HEK293 (cell line): ENCODE data around the gene PMF1.
A peak's percentile ranks its signal among the peaks of the same experiment; 100 is the strongest.

ENCODE experiments used
- CTCF ChIA-PET: fragments of 350-600 bp; formaldehyde crosslinking; extraction: SDS; loops from one replicate; lab custom pipeline; 2021; ENCODE audit warnings: antibody characterized with exemption; lab: Yijun Ruan, JAX
- POLR2A ChIA-PET: fragments of 300-600 bp; formaldehyde crosslinking; extraction: SDS; loops from one replicate; lab custom pipeline; 2020; ENCODE audit warnings: antibody characterized with exemption, inconsistent platforms; lab: Yijun Ruan, JAX
- H3K27ac ChIP-seq: fragments of 200-500 bp; sonication (Bioruptor generic); 2 replicates; pipeline ENCODE4 v1.5.1; 2014; ENCODE audit warnings: low read depth, low read length, control low read depth, inconsistent platforms; ENCODE audit errors: extremely low read depth
- H3K36me3 ChIP-seq, 2 experiments: fragments of 200-500 bp in 1 of 2; sonication (Bioruptor generic) in 1 of 2; 1 replicate in 1 of 2; 2 replicates in 1 of 2; pipeline ENCODE4 v1.5.1; 2014 to 2017; ENCODE audit warnings: inconsistent platforms in 2 of 2, low read length in 2 of 2; ENCODE audit not compliant: control insufficient read depth in 2 of 2, insufficient read depth in 1 of 2
- H3K4me1 ChIP-seq: fragments of 200-500 bp; sonication (Bioruptor generic); 2 replicates; pipeline ENCODE4 v1.5.1; 2014; ENCODE audit warnings: mild to moderate bottlenecking, low read length, inconsistent platforms; ENCODE audit not compliant: control insufficient read depth, insufficient read depth
- H3K4me3 ChIP-seq: 2 replicates; pipeline ENCODE4 v1.5.1; 2011; ENCODE audit warnings: low read depth, mild to moderate bottlenecking, control low read depth, low read length, moderate library complexity
- H3K9me3 ChIP-seq: fragments of 200-500 bp; sonication (Bioruptor generic); 2 replicates; pipeline ENCODE4 v1.5.1; 2014; ENCODE audit warnings: low read depth, low read length, inconsistent platforms; ENCODE audit not compliant: control insufficient read depth, insufficient read depth
- EGR2 ChIP-seq: fragments of 450-650 bp; formaldehyde crosslinking; IDR thresholded peaks from 2 replicates; pipeline ENCODE4 v1.5.1; 2016; ENCODE audit warnings: low read depth, missing biosample characterization, missing genetic modification characterization
- GLIS1 ChIP-seq: fragments of 450-650 bp; formaldehyde crosslinking; IDR thresholded peaks from 2 replicates; pipeline ENCODE4 v1.5.1; 2016; ENCODE audit warnings: missing biosample characterization, missing genetic modification characterization
- SP7 ChIP-seq: fragments of 450-650 bp; formaldehyde crosslinking; IDR thresholded peaks from 2 replicates; pipeline ENCODE4 v1.5.1; 2016; ENCODE audit warnings: missing biosample characterization, missing genetic modification characterization
- TRIM28 ChIP-seq: IDR thresholded peaks from 2 replicates; pipeline ENCODE4 v1.6.1; 2011; ENCODE audit warnings: low read length, control low read depth, borderline replicate concordance
- ZBTB20 ChIP-seq: fragments of 450-650 bp; formaldehyde crosslinking; IDR thresholded peaks from 2 replicates; pipeline ENCODE4 v1.5.1; 2016; ENCODE audit warnings: missing biosample characterization, missing genetic modification characterization
- ZBTB8A ChIP-seq: fragments of 450-650 bp; formaldehyde crosslinking; IDR thresholded peaks from 2 replicates; pipeline ENCODE4 v1.5.1; 2016; ENCODE audit warnings: missing biosample characterization, missing genetic modification characterization
- ZNF169 ChIP-seq: fragments of 450-650 bp; formaldehyde crosslinking; IDR thresholded peaks from 2 replicates; pipeline ENCODE4 v1.5.1; 2016; ENCODE audit warnings: missing biosample characterization, missing genetic modification characterization
- ZNF23 ChIP-seq: fragments of 450-650 bp; formaldehyde crosslinking; IDR thresholded peaks from 2 replicates; pipeline ENCODE4 v1.5.1; 2016; ENCODE audit warnings: missing biosample characterization, missing genetic modification characterization, borderline replicate concordance
- ZNF248 ChIP-seq: fragments of 450-650 bp; formaldehyde crosslinking; IDR thresholded peaks from 2 replicates; pipeline ENCODE4 v1.5.1; 2017; ENCODE audit warnings: missing biosample characterization, missing genetic modification characterization
- ZNF366 ChIP-seq: fragments of 450-650 bp; formaldehyde crosslinking; conservative IDR thresholded peaks from 2 replicates; pipeline ENCODE4 v1.5.1; 2016; ENCODE audit warnings: missing biosample characterization, missing genetic modification characterization
- ZNF394 ChIP-seq: fragments of 450-650 bp; formaldehyde crosslinking; IDR thresholded peaks from 2 replicates; pipeline ENCODE4 v1.5.1; 2016; ENCODE audit warnings: missing biosample characterization, missing genetic modification characterization, mild to moderate bottlenecking, moderate library complexity, borderline replicate concordance
- ZNF548 ChIP-seq: fragments of 450-650 bp; formaldehyde crosslinking; IDR thresholded peaks from 2 replicates; pipeline ENCODE4 v1.5.1; 2016; ENCODE audit warnings: missing biosample characterization, missing genetic modification characterization
- ZNF626 ChIP-seq: fragments of 450-650 bp; sonication (Bioruptor Pico); formaldehyde crosslinking; IDR thresholded peaks from 2 replicates; pipeline ENCODE4 v1.5.1; 2018; ENCODE audit warnings: missing biosample characterization, missing genetic modification characterization, inconsistent platforms
- ZNF629 ChIP-seq: fragments of 450-650 bp; formaldehyde crosslinking; IDR thresholded peaks from 2 replicates; pipeline ENCODE4 v1.5.1; 2017; ENCODE audit warnings: missing biosample characterization, missing genetic modification characterization
- ZNF664 ChIP-seq: fragments of 450-650 bp; formaldehyde crosslinking; IDR thresholded peaks from 2 replicates; pipeline ENCODE4 v1.5.1; 2016; ENCODE audit warnings: missing biosample characterization, missing genetic modification characterization
- ZNF792 ChIP-seq: fragments of 450-650 bp; formaldehyde crosslinking; IDR thresholded peaks from 2 replicates; pipeline ENCODE4 v1.5.1; 2016; ENCODE audit warnings: missing biosample characterization, missing genetic modification characterization
- TF ChIP-seq, protein P1 (sequence below): fragments of 450-650 bp; formaldehyde crosslinking; IDR thresholded peaks from 2 replicates; pipeline ENCODE4 v1.5.1; 2016; ENCODE audit warnings: missing biosample characterization, missing genetic modification characterization
- TF ChIP-seq, protein P2 (sequence below): fragments of 450-650 bp; formaldehyde crosslinking; IDR thresholded peaks from 2 replicates; pipeline ENCODE4 v1.5.1; 2017; ENCODE audit warnings: missing biosample characterization, mild to moderate bottlenecking, missing genetic modification characterization, moderate library complexity
- TF ChIP-seq, protein P3 (sequence below): fragments of 450-650 bp; formaldehyde crosslinking; IDR thresholded peaks from 2 replicates; pipeline ENCODE4 v1.5.1; 2016; ENCODE audit warnings: missing biosample characterization, missing genetic modification characterization
- TF ChIP-seq, protein P4 (sequence below): fragments of 450-650 bp; formaldehyde crosslinking; IDR thresholded peaks from 2 replicates; pipeline ENCODE4 v1.5.1; 2016; ENCODE audit warnings: missing biosample characterization, missing genetic modification characterization, borderline replicate concordance
- TF ChIP-seq, protein P5 (sequence below): fragments of 450-650 bp; formaldehyde crosslinking; IDR thresholded peaks from 2 replicates; pipeline ENCODE4 v1.5.1; 2016; ENCODE audit warnings: missing biosample characterization, missing genetic modification characterization

Gene PMF1

DNA sequence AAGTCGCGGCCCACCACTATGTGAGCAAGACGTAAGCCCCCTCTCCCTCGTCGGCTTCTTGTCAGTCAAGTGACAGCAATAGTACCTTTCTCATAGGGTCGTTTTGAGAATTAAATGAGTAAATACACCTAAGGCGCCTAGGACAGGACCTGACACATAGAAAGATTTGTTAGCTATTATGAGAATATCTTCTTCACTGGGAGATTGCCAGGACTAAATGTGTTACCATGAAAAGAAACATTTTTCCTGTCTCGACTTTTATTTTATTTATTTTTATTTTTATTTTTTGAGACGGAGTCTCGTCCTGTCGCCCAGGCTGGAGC is 798 bp downstream of the PMF1 start:
- POLR2A ChIA-PET, result interaction anchor here (0.5 to 2.7 kb wide), 19 partner anchors 8 to 237 kb away, joined by 3 to 49 read pairs (median 5); partner anchors contain the start of genes MEX3A, SLC25A44 and SMG5
- Histone ChIP-seq H3K36me3 (peaks cover 2 to 39% of the 10 kb centered on the region in 2 experiments; a peak in 2 of 3 replicates), H3K9me3 (no peaks in the 10 kb centered on the region), H3K27ac (peak overlapping the region; percentile 91), H3K4me1 (no peaks in the 10 kb centered on the region), H3K4me3 (peak overlapping the region; percentile 99)
- CTCF ChIA-PET, result interaction anchor here (0.7 to 3.9 kb wide), 6 partner anchors 12 to 415 kb away, joined by 3 to 29 read pairs (median 4); no protein-coding TSS in a partner anchor
- TF ChIP-seq ZNF169 (tag by site-specific recombination) (no peak), ZNF664 (tag by site-specific recombination) (peak; percentile 57; the same call in 1 of the 2 replicates)
- TF ChIP-seq, all 188 proteins: peak for 1

DNA sequence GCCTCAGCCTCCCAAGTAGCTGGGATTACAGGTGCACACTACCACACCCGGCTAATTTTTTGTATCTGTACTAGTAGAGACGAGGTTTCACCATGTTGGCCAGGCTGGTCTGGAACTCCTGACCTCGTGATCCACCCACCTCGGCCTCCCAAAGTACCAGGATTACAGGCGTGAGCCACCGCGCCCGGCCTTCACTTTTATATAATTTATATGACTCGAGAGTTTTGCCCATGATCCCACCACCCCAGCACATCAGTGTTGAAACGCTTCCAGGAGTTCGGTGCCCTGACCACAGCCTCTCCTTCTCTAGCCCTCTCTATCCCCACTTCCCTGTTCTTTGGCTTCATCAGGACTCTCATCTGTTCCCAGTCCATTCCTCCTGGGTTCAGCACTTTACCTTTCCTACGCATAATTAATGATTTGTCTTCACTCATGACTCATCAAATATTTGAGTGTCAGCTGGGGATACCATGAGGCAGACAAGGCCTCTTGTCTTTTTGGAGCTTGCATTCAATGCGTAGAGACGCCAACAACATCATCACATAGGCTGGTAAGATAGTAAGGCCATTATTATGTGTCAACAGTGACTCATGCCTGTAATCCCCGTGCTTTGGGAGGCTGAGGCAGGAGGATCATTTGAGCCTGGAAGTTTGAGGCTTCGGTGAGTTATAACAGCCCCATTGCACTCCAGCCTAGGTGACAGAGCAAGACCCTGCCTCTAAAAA is 1.4 kb downstream of the PMF1 start:
- Histone ChIP-seq H3K27ac (no peak overlapping the region), H3K9me3 (no peaks in the 10 kb centered on the region), H3K4me1 (no peaks in the 10 kb centered on the region), H3K4me3 (peak overlapping the region; percentile 99), H3K36me3 (peaks cover 0 to 33% of the 10 kb centered on the region in 2 experiments; a peak in 2 of 3 replicates)
- TF ChIP-seq ZBTB20 (tag by site-specific recombination) (no peak), ZNF394 (no peak), ZNF626 (tag by site-specific recombination) (no peak), ZNF366 (peak; percentile 38), SP7 (tag by site-specific recombination) (peak; percentile 75), EGR2 (tag by site-specific recombination) (no peak), GLIS1 (tag by site-specific recombination) (no peak), ZNF792 (no peak), ZNF629 (tag by site-specific recombination) (0 out of 2 replicates have a peak, but pooled peaks have one; percentile 24), ZBTB8A (tag by site-specific recombination) (no peak), ZNF248 (tag by site-specific recombination) (no peak), TRIM28 (no peak), ZNF548 (tag by site-specific recombination) (no peak), ZNF23 (tag by site-specific recombination) (no peak)
- TF ChIP-seq, protein P1, sequence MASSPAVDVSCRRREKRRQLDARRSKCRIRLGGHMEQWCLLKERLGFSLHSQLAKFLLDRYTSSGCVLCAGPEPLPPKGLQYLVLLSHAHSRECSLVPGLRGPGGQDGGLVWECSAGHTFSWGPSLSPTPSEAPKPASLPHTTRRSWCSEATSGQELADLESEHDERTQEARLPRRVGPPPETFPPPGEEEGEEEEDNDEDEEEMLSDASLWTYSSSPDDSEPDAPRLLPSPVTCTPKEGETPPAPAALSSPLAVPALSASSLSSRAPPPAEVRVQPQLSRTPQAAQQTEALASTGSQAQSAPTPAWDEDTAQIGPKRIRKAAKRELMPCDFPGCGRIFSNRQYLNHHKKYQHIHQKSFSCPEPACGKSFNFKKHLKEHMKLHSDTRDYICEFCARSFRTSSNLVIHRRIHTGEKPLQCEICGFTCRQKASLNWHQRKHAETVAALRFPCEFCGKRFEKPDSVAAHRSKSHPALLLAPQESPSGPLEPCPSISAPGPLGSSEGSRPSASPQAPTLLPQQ (tag by site-specific recombination), result no peak
- TF ChIP-seq, protein P2, sequence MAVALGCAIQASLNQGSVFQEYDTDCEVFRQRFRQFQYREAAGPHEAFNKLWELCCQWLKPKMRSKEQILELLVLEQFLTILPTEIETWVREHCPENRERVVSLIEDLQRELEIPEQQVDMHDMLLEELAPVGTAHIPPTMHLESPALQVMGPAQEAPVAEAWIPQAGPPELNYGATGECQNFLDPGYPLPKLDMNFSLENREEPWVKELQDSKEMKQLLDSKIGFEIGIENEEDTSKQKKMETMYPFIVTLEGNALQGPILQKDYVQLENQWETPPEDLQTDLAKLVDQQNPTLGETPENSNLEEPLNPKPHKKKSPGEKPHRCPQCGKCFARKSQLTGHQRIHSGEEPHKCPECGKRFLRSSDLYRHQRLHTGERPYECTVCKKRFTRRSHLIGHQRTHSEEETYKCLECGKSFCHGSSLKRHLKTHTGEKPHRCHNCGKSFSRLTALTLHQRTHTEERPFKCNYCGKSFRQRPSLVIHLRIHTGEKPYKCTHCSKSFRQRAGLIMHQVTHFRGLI, result no peak
- TF ChIP-seq, protein P3, sequence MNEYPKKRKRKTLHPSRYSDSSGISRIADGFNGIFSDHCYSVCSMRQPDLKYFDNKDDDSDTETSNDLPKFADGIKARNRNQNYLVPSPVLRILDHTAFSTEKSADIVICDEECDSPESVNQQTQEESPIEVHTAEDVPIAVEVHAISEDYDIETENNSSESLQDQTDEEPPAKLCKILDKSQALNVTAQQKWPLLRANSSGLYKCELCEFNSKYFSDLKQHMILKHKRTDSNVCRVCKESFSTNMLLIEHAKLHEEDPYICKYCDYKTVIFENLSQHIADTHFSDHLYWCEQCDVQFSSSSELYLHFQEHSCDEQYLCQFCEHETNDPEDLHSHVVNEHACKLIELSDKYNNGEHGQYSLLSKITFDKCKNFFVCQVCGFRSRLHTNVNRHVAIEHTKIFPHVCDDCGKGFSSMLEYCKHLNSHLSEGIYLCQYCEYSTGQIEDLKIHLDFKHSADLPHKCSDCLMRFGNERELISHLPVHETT (tag by site-specific recombination), result no peak
- TF ChIP-seq, protein P4, sequence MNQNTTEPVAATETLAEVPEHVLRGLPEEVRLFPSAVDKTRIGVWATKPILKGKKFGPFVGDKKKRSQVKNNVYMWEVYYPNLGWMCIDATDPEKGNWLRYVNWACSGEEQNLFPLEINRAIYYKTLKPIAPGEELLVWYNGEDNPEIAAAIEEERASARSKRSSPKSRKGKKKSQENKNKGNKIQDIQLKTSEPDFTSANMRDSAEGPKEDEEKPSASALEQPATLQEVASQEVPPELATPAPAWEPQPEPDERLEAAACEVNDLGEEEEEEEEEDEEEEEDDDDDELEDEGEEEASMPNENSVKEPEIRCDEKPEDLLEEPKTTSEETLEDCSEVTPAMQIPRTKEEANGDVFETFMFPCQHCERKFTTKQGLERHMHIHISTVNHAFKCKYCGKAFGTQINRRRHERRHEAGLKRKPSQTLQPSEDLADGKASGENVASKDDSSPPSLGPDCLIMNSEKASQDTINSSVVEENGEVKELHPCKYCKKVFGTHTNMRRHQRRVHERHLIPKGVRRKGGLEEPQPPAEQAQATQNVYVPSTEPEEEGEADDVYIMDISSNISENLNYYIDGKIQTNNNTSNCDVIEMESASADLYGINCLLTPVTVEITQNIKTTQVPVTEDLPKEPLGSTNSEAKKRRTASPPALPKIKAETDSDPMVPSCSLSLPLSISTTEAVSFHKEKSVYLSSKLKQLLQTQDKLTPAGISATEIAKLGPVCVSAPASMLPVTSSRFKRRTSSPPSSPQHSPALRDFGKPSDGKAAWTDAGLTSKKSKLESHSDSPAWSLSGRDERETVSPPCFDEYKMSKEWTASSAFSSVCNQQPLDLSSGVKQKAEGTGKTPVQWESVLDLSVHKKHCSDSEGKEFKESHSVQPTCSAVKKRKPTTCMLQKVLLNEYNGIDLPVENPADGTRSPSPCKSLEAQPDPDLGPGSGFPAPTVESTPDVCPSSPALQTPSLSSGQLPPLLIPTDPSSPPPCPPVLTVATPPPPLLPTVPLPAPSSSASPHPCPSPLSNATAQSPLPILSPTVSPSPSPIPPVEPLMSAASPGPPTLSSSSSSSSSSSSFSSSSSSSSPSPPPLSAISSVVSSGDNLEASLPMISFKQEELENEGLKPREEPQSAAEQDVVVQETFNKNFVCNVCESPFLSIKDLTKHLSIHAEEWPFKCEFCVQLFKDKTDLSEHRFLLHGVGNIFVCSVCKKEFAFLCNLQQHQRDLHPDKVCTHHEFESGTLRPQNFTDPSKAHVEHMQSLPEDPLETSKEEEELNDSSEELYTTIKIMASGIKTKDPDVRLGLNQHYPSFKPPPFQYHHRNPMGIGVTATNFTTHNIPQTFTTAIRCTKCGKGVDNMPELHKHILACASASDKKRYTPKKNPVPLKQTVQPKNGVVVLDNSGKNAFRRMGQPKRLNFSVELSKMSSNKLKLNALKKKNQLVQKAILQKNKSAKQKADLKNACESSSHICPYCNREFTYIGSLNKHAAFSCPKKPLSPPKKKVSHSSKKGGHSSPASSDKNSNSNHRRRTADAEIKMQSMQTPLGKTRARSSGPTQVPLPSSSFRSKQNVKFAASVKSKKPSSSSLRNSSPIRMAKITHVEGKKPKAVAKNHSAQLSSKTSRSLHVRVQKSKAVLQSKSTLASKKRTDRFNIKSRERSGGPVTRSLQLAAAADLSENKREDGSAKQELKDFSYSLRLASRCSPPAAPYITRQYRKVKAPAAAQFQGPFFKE (tag by site-specific recombination), result no peak
- TF ChIP-seq, protein P5, sequence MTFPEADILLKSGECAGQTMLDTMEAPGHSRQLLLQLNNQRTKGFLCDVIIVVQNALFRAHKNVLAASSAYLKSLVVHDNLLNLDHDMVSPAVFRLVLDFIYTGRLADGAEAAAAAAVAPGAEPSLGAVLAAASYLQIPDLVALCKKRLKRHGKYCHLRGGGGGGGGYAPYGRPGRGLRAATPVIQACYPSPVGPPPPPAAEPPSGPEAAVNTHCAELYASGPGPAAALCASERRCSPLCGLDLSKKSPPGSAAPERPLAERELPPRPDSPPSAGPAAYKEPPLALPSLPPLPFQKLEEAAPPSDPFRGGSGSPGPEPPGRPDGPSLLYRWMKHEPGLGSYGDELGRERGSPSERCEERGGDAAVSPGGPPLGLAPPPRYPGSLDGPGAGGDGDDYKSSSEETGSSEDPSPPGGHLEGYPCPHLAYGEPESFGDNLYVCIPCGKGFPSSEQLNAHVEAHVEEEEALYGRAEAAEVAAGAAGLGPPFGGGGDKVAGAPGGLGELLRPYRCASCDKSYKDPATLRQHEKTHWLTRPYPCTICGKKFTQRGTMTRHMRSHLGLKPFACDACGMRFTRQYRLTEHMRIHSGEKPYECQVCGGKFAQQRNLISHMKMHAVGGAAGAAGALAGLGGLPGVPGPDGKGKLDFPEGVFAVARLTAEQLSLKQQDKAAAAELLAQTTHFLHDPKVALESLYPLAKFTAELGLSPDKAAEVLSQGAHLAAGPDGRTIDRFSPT (tag by site-specific recombination), result peak; percentile 31; the same call in 1 of the 2 replicates
- POLR2A ChIA-PET, result interaction anchor here (0.7 to 2.7 kb wide), 7 partner anchors 19 to 232 kb away, joined by 3 to 49 read pairs (median 5); partner anchors contain the start of gene SLC25A44
- CTCF ChIA-PET, result interaction anchor here (0.6 to 3.9 kb wide), 8 partner anchors 11 to 561 kb away, joined by 3 to 29 read pairs (median 4); no protein-coding TSS in a partner anchor
